ENCODE measurements around the gene UST.

UST gene

DNA sequence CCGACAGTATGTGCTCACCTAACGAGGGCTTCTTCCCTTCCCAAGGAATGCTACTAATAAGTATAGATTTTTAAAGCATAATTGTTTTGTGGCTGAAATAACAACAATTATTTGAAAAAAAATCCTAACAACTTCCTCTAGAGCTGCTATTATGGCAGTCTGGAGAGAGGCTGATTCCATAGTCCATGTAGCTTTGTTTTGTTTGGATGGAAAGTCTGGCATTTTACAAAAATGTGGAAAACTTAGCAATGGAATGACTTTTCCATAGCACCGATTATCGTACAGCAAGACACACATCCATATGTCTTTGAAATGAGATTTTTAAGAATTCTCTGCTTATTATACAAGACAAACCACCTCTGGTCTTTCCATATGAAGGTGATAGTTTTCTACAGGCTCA, 318.3 kb downstream of the UST start:
- DNase-seq, result no peak

DNA sequence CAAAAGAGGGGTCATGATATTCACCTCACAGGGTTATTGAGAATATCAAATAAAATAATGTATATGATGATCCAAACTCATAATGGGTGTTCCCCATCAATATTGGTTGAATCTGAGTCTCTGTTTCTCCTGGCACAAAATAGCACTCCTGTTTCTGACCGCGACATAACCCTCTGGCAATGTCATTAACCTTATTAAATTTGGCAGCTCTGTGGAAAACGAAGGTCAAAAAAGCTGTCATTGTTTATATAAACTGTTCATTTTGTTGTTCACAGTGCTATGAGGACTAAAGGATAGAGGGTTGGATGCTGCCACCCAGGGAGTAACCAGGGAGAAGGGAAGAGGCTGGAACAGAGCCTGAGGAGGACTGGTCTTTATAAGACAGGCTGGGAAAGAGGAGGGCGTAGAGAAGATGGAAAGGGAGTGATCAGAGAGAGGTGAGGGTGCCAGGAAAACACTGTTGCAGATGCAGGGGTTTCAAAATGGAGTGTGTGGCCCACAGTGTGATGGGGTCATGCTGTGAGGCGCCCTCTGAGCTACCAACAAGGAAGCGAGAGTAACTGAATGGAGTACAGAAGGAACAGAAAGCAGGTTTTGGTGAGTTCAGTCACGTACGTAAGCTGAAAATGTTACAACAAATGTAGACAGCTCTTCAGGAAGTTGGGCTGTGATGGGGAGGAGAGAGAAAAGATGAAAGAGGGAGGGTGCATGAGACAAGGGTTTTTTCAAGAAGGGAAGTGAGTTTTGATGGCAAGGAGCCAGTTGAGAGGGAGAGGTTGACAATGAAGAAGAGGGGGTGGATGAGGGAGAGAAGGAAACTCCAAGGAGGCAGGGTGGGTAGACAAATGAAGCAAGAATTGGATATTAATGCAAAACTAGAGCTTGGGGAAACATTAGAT, 319.1 kb downstream of the UST start:
- peak; percentile 69 to 86 for DNase-seq

DNA sequence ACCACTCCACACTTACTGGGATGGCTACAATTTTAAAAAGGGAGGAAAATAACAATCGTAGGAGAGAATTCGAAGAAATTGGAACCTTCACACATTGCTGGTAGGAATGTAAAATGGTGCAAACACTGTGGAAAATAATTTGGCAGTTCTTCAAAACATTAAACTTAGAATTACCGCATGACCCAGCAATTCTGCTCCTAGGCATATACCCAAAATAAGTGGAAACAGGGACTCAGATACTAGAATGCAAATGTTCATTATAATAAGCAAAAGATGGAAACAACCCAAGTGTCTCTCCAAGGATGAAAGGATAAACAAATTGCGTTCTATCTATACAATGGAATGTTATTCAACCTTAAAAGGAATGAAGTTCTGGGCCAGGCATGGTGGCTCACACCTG, 325.2 kb downstream of the UST start:
- no peak for DNase-seq

DNA sequence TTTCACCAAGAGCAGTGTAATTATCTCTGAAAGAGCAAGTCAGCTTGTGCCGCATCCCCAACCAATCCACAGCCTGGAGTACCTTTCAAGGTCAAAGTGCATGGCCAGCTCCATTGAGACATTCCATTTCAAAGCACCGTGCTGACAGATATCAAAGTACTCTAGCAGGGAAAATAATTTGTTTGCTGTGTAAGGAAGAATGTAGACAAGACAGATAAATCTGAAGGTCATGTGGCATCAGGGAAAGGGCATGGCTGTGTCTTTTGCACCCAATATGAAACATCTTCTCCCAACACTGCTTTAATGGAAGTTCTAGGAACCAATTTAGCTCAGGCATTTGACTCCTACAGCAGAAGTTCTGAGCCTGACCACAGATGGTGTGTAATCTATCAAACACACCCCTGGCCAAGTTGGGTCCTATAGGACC, 328.0 kb downstream of the UST start:
- no peak for DNase-seq

DNA sequence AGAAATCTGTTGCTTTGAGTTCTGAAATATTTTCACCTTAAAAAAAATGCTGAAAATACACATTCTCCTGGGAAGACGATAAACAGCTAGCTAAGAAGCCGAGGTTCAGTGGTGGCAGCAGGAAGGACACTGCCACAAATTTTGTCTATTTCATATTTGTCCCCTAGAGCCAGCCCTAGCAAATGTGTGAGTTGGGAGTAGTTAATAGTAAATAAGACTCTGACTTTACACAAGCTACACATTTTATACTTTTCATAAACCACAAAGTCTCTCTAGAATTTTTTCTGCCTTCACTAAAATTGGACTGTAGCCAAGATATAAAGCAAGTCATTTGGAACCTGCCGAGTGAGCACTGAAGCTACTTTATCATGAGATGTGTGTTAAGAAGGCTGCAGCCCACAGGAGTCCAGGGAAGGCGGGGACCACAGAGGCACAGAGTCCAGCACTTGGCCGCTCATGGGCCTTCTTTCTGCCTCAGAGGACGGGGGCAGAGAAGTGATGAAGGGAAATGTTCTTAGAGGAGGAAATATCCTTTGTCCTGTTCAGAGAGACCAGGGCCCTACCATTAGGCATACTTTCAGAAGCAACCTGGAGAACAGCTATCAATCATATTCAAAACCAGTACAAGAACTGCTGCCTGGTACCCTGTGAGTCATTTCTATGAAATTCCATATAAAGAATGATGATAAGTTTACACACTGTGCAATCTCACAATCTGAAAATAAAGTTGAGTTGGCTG, 329.0 kb downstream of the UST start:
- no peak for DNase-seq

DNA sequence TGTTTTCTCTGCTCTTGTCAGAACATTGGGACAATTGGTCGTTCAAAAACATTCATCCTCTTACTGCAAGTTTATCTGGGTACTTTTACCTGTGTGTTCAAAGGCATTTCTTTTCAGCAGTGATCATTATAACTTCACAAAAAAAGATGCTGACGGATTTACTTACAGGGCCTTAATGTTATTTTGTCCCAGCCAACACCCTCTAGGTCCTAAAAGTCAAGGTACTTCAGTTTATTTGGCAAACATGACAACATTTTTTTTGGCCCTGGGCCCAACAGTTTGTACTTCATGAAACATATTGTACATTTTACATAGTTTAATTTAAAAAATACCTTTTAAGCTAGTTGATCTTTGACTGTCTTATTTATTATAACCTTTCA, 329.5 kb downstream of the UST start:
- DNase-seq, result no peak

DNA sequence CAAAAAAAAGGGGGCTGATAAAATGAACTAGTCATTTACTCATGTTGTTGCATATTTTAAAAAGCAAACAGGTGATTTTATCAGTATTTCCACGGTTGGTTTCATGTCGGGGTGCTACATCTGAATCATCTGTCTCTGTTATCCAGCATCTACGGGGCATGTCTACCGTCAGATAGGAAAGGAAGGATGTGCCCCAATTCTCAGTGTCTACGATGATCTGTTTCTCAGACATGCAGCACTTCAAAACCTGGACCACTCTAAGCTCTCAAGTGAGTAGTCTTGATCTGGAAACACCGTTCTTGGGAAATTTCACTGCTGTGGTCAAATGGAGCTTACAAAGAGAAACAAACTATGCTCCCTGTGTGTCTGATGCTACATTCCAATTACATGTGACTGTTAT, 330.4 kb downstream of the UST start:
- no peak for DNase-seq

DNA sequence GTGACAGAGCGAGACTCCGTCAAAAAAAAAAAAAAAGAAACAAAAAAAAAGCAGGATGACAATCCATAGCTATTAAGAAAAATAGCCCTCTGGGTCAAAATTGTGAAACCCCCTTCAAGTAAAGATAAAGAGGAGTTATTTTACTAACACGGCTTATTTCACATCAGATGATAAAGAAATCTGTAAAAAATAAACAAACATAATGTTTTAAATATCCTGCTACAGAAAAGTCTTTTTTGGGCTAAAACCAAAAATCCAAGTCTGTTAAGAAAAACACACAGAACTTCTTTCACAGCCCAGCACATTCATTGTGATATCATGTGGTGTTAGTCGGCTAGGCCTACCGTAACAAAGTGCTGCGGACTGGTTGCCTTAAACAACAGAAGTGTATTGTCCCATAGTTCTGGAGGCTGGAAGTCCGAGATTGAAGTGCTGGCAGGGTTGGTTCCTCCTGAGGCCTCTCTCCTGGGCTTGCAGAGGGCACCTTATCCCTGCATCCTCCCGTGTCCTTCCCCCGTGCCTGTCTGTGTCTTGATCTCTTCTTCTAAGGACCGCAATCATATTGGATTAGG, 331.5 kb downstream of the UST start:
- DNase-seq, result no peak

DNA sequence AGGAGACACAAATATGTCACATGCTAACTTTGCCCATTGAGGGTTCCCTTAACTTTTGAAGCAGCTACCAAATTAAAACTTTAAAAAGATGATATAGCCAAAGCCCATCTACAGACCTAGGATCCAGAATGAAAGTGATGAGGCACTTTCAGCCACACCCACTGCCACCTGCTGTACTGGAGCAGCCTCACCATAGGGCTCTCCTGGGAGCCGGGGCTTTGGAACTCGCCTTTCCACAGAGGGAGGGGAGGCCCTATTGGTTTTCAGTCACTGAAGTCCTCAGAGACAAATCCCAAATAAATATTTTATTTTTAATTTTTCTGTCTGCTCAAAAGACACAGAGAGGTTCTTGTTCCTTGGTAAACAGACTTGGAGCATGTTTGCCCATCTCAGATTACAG, 332.6 kb downstream of the UST start:
- DNase-seq, result no peak

DNA sequence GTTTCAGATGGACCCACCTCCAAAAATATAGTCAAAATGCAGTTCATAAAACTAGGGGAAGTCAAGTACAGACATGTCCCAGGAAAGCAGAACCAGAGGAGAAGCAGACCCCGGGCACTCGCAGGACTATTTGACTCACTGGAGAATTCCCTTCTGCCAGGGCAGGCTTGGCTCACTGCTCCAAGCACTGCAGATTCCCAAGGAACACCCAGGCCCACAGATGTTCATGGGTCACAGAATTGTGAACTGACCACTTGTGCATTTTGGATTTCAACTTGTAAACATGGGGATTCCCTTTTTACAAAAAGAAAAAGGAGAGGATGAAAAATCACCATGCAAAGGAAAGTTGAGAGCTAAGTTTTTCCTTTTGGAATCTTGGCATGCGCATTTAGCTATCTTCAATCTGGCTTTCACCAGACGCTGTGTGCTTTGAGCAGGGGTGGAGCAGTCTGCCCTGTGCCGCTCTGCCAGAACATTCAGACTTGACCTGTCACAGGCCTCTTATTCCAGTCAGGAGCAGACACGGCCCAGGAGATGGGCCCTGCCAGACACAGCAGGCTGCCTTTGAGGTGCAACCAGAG, 333.2 kb downstream of the UST start:
- peak; percentile 63 to 65 for DNase-seq

DNA sequence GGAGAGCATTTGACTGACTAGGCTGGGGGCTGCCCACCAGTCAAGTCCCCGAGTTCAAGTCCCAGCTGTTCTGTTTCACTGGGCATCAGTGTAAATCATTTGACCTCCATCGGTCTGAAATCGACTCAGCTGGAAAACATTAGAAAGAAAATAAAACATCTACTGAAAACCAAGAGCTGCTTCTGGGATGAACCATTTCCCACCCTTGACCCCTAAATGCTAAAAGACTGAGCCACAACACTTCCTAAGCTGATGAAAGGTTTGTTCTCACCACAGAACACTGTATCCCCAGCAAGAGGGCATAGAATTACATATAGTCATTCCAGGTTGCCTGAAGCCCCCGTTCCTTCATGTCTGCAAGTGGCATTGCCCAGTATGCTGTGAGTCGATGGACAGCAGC, 333.7 kb downstream of the UST start:
- no peak for DNase-seq

DNA sequence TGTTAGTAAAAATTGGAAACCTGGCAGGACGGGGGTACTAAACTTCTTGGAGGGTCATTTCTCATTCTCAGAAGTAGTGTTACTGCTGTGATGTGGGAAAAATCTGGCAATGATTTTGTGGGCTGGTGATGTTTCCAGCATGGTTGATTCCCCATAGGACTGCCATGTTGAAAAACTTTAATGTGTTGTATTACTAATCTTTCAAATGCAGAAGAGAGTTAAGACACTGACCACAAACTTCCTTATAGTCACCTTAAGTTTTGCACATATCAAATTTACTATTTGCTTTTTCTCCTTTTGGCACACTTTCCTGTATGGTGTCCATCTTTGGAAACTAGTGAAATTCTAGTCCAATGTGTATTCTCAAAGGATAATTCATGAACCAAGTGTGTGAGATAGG, 334.5 kb downstream of the UST start:
- DNase-seq, result peak; percentile 15 to 42

DNA sequence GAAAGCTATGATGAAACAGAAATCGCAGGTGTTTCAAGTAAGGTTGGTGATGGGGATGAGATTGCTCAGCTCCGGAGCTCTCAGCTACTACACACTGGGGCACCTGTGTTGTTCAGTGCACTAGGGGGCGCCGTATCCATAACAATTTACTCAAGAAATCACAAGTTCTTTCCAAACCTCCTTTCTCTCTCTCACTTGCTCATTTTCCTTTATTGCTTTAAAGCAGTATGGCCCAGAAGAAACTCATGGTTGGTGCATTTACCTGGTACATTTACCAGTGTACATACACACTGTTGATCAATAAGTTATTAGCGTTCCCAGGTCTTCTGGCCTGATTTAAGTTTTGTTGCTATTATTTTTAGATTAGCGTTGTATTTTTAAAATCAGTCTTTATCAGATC, 335.5 kb downstream of the UST start:
- peak; percentile 62 to 65 for DNase-seq

DNA sequence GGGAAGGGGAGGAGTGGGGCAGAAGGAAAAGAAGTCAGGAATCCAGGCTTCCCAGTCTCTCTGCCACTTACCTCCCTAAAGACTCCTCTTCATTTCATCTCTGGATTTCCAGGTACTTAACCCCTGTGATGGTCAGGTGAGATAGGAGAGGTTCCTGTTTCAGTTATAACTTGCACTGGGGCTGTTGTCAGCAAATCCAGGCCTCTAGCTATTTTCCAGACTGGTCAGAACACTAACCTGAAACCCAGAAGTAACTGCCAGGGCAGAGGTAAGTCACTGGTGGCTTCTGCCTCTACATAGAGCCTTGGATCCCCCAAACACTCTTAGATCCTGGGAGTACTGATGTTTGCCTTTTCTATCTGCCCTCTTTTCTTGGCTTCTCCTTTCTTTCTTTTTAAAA, 337.2 kb downstream of the UST start:
- no peak for DNase-seq

DNA sequence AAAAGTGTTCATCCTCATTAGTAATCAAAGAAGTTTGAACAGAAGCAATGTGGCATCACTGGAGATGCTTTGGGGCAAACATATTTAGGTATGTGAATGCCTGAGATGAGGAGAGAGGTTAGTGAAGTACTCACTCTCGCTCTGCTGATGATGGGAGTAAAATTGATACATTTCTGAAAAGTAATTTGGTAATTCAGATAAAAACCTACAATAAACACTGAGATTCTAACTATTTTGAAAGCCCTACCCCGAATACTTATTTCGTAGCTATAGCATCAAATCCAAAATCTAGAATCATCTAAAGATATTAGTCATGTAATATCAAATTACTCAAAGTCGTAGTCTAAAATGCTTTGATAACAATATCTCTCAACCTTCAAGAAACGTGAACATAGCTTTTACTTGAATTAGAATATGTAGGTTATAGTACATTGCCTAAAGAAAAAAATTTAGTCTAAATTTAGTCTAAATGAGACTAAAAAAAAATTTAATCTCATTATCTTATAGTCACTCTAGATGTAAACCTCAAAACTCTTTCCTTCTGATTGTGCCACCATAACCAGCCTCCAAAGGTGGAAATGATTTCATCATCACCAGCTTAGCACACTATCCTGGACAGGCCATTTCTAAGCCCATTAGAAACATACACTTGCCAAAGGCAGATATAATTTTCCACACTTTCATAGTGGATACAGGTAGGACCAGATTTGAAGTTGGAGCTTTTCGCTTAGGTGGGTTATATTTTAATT, 338.2 kb downstream of the UST start:
- no peak for DNase-seq

DNA sequence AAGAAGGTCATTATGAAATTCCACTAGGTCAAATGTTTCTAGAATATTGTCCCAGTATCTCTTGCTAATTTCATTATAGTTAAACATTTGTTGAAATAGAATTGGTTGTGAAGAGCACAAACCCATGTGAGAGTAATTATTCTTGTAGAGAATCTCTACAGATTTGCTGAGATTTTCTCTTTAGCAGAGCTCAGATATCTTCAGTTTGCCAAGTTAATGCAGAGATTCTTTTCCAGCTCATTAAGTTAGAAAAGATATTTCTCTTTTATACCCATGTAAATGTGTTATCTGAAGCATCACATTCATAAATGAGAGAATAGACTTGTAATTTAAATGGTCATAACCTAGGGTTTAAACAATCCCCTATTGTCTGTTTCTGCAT, 338.7 kb downstream of the UST start:
- no peak for DNase-seq

DNA sequence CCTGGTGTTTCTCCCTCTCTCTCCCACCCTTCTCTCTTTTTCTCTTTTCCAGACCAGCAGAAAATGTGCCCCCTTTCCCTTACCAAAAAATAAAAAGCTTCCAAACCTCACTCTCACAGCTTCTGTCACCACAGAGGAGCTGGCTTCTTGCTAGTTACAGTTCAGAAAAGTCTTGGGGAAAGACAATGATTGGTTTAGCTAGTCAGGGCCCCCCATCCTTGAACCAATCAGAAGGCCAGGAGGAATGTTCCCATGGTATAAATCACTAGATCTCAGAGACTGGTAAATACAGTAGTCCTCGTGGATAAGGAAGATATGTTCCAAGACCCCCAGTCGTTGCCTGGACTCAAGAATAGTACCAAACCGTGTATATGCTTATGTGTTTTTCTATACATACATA, 339.5 kb downstream of the UST start:
- DNase-seq, result no peak

DNA sequence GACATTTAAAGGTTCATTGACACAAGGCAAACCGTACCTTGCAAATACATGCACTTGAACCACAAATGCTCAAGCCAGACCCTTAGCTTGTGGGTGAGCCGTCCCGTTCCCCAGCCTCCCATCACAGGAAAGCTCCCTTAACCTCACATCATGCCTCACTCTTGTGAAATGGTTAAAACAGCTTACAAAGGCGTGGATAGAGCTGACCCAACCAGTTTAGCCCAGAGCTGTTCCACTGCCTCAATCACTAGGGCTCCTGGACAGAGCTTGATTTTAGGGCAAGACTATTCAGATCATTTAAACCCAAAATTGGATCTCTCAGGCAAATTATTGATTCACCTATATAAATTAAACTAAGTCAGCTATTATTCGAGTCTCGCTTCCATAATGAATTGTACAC, 341.1 kb downstream of the UST start:
- no peak for DNase-seq

DNA sequence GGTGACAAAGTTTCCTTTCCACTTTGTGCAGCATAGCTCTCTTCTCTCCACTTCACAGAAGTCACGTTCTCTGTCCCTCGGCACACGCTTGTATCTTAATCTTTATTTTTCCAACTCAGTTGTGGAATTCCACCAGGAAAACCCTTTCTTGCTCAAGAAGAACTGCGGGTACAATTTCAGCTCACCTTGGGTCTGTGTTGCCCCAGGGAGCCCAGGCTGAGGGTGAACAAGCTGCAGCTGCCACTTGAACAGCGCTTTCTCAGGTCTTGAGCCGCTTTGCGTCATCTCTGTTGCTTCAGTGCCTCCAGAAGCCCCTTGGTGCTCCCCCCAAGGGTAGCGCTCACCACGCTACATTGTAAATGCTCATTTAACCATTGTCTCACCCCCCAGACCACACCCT, 341.5 kb downstream of the UST start:
- no peak for DNase-seq

DNA sequence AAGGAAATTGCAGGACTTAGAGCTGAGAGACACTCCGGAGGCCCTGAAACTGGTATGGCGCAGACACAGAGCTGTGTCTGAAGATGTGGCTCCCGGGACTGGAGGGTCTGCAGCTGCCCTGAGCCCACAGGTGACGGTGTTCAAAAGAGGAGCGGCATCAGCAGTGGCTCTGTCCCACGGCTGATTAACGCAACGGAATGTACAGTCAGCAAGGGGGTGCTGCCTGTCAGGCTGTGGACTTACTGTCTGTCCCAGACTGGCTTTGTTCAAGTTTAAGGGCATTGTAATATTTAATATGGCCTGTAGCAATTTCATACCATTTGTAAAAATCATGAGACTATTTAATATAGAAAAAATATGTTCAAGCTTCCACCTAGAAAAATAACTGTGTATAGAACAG, 342.7 kb downstream of the UST start:
- no peak for DNase-seq

DNA sequence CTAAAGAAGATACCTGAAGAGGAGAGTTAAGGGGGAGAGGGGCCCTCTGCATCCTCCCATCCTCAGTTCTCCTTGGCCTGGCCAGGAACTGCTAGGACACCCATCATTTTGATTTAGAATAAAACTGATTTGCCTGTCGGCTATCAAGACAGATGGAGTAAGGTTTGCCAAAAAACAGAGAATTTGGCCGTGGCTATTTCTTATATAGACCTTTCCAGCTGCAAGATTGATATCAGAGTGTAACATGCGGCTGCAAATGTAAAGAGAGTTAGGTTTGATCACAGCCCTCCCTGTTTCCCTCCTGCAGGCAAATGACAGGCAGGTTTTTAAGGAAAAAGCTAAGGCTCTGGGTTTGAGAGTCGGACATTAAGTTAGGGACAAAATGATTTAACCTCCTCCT, 344.1 kb downstream of the UST start:
- DNase-seq, result no peak

DNA sequence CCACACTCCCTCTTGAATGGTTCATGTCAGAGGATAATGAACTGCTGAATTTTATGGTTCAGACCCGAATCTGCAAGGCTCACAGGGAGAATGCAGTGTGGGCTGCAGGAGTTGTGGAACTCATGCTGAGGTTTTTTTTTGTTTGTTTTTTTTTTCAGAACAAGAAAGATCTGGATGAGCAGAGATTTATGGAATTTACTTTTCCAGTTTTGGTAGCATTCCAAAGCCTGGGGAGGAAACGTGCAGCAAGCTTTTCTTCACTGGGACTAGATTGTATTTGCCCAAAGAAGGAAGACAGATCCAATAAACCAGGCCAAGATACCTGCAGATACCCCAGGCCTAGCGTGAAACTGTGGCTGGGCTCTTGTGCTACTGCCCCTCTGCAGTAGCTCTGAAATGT, 346.8 kb downstream of the UST start:
- no peak for DNase-seq

DNA sequence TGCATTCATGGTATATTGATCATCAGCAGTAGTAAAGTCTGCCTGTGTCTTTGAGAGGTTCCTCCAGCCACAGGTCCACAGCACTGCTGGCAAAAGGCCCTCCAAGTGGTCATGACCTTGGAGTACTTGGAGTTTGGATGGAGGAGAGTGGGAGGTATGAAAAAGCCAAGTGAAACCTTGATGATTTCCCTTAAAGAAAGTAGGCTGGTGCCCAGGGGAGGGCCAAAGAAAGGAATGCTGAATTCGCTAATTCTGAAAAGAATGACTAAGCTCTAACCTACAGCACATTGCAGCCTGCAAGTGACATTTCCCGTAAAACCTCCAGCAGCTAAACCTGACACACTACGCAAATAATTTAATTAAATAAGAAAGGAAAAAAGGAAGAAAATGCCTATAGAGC, 347.3 kb downstream of the UST start:
- DNase-seq, result peak in 1 of 2 donors; percentile 16
